D341Med (cell line): ENCODE results near the gene ESCO1.
A peak's percentile ranks its signal among the peaks of the same experiment; 100 is the strongest.

Experiments
- DNase-seq: peaks from one replicate; pipeline ENCODE4 v3.0.0; 2012; ENCODE audit warnings: low spot score

The ESCO1 gene

GRCh38 chr18:21489119-21489750 lies 111.3 kb downstream of the ESCO1 start:
- peak; percentile 87 for DNase-seq

- DNase-seq, result no peak
These were observed 113.5 kb downstream of the ESCO1 start for GRCh38 chr18:21486905-21487437.

- no peak for DNase-seq
These were observed 115.5 kb downstream of the ESCO1 start for GRCh38 chr18:21484851-21485636.

- no peak for DNase-seq
These were observed 117.5 kb downstream of the ESCO1 start for GRCh38 chr18:21483051-21483450.

GRCh38 chr18:21481739-21482138 lies 118.8 kb downstream of the ESCO1 start:
- DNase-seq, result no peak

- DNase-seq, result no peak
These were observed 120.8 kb downstream of the ESCO1 start for GRCh38 chr18:21479721-21480120.
